Lower leg skin (tissue), 4 donors: ENCODE results near the gene WASF3. TPM values are rescaled to one million over a fixed set of nuclear protein-coding genes. Genes with fewer than 3 reads are reported as not detected.

Experiments used
- DNase-seq, 2 donors: peaks; one replicate each; pipeline ENCODE4 v3.0.0-alpha.2; 2019; ENCODE audit warnings: low spot score in 2 of 2
- H3K4me3 ChIP-seq: fragments of 200-600 bp; sonication (generic); 2 replicates; pipeline ENCODE4 v1.5.1; 2017; ENCODE audit warnings: mild to moderate bottlenecking, low read depth; ENCODE audit not compliant: poor library complexity, severe bottlenecking
- POLR2A ChIP-seq, 2 donors: fragments of 450-650 bp; IDR thresholded peaks; one replicate each; pipeline ENCODE4 v1.6.1; 2016 to 2017; ENCODE audit warnings: antibody characterized with exemption in 2 of 2, mild to moderate bottlenecking in 1 of 2, moderate library complexity in 1 of 2
- WGBS, 2 donors: methylation state at CpG; one replicate each; pipeline ENCODE4 v1.1.5; 2018; 5-methylcytosine and 5-hydroxymethylcytosine counted together
- intact Hi-C: fragments of 100-400 bp; cut with DNase I; formaldehyde crosslinking; loops from one replicate; pipeline ENCODE4 v1.15.0; 2023; ENCODE audit warnings: low total_unique reads
- total RNA-seq, 4 donors: library from RNA; depleted of rRNA; stranded (reverse); fragments of >200 nt; gene quantifications; one replicate each; pipeline ENCODE4 v1.1.0, GENCODE V29; 2016
- TF ChIP-seq, protein P1 (sequence below), 3 donors: fragments of 450-650 bp; IDR thresholded peaks; one replicate each; pipeline ENCODE4 v1.5.1; 2016; ENCODE audit warnings: antibody characterized with exemption in 3 of 3, mild to moderate bottlenecking in 3 of 3, moderate library complexity in 2 of 3

Gene WASF3
- total RNA-seq, 4 donors from 2014 or later = 3.4 to 12.8 (median 6.7) TPM

DNA sequence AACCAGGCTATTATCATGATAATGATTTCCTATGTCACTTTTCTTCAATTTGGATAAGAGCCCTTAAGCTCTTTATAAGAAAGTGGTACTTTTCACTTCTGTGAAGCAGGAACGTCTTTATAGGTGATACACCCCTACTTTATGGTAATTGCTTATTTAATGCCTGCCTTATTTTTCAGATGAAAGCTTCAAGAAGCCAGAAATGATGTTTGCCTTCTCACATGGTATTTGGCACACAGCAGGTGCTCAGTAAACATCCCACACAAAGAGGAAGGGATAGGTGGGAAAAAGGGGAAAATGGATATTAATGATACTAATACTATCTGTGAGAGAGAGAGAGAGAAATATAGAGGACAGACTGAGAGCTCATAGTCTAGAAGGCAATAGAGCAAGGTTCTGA, 29.0 kb upstream of the WASF3 start:
- 23 to 31% methylated on average over 1 of the region's 1 CpG for WGBS, 2 donors
- no peak for DNase-seq

DNA sequence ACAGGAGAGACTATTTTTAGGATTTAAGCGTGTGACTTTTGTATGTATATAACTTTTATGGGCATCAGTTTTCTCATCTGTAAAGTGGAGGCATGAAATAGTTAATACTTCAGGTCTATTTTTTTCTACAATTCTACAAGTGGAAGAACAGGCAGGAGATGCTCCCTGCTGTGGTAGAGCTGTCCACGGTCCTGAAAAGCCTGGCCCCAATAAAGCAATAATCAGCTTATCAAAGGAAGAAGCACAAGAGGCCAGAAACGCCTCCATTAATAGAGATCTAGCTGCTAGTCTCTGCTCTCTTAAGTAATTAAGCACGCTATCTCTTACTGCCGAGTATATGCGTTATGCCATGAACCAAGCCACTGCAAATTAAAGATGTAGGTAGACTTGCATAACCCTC, 28.0 kb upstream of the WASF3 start:
- 27 to 29% methylated on average over 6 of the region's 6 CpGs for WGBS, 2 donors
- TF ChIP-seq, protein P1, sequence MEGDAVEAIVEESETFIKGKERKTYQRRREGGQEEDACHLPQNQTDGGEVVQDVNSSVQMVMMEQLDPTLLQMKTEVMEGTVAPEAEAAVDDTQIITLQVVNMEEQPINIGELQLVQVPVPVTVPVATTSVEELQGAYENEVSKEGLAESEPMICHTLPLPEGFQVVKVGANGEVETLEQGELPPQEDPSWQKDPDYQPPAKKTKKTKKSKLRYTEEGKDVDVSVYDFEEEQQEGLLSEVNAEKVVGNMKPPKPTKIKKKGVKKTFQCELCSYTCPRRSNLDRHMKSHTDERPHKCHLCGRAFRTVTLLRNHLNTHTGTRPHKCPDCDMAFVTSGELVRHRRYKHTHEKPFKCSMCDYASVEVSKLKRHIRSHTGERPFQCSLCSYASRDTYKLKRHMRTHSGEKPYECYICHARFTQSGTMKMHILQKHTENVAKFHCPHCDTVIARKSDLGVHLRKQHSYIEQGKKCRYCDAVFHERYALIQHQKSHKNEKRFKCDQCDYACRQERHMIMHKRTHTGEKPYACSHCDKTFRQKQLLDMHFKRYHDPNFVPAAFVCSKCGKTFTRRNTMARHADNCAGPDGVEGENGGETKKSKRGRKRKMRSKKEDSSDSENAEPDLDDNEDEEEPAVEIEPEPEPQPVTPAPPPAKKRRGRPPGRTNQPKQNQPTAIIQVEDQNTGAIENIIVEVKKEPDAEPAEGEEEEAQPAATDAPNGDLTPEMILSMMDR (IDR thresholded peaks at IDR 0.05) = no peak
- TF ChIP-seq POLR2A (IDR thresholded peaks at IDR 0.05) = no peak
- no peak overlapping the region for H3K4me3 ChIP-seq
- intact Hi-C loops = no loop called here
- no peak for DNase-seq

More for the DNA sequence above, 29.0 kb upstream of the WASF3 start:
- intact Hi-C loops = no loop called here
- no peak overlapping the region for H3K4me3 ChIP-seq
- no peak for TF ChIP-seq POLR2A (IDR thresholded peaks at IDR 0.05)
- TF ChIP-seq, protein P1 (IDR thresholded peaks at IDR 0.05) = no peak

DNA sequence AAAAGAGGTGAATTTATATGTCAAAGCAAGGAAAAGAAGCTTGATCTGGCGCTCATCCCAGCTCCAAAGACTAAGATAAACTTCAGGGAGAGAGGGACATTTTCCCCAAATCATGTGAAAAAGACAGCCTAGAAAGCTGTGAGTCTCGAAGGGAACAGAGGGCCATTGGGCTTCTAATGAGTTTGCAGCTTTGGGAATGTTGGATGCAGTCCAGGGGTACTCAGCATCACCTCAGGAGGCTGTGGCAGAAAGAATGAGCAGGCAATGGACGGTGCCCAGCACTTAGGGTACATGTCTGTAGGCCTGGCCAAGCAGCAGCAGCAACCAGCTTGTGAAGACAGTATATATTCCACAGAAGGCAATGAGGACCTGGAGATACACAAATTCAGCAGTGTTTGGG, 25.7 kb upstream of the WASF3 start:
- WGBS, 2 donors = 60 to 66% methylated on average over 3 of the region's 3 CpGs
- TF ChIP-seq, protein P1 (IDR thresholded peaks at IDR 0.05) = no peak
- TF ChIP-seq POLR2A (IDR thresholded peaks at IDR 0.05) = no peak
- no peak for DNase-seq
- no peak overlapping the region for H3K4me3 ChIP-seq
- intact Hi-C loops = no loop called here

- 84% methylated on average over 9 of the region's 9 CpGs for WGBS, 2 donors
- no peak overlapping the region for H3K4me3 ChIP-seq
- no peak for DNase-seq
- TF ChIP-seq POLR2A (IDR thresholded peaks at IDR 0.05) = no peak
- TF ChIP-seq, protein P1 (IDR thresholded peaks at IDR 0.05) = no peak
- intact Hi-C loops = no loop called here
These were observed 23.3 kb upstream of the WASF3 start for GRCh38 chr13:26534036-26534726.

DNA sequence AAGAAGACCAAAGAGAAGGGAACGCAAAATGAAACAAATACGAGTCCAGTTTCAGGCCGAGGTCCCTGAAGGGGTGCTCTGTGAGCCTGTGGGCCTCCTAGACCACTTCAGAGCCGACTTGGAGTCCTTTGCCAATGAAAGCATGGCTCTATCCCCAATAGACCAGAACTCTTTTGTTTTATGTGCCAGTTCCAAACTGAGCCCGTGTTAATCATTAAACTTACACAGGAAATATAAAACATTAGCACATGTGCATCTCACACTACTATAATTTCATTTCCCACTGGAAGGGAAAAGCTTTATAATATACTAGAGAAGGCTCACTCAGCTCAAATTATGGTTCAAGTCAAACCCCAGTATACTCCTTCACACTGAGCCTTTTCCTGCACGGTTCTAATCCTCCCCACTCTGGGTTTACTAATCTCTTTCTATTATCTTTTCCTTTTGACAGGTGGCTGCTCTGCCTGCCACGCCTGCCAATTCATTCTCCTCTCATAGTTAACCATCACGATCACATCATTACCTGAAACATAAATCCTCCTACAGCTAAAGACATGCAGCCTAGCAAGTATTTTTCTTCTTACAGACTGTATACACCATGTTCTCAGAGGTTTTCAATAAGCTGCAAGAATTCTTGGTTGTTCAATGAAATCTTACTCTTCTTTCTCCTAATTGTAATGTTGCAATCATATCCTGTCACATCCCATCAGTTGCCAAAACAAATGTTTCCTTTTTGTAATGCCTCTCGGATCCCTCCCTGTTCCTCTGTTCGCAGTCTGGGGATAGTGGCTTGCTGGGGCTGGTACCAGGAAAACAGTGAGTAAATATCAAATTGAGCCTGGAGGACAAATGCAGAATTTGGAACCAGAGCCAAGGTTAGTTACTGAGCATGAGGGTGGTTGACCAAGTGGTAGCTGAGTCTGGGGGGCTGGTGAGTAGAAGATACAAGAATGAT, 18.8 kb upstream of the WASF3 start:
- 38% methylated on average over 10 of the region's 10 CpGs for WGBS, 2 donors
- DNase-seq = no peak
- intact Hi-C loops = no loop called here
- no peak overlapping the region for H3K4me3 ChIP-seq
- TF ChIP-seq POLR2A (IDR thresholded peaks at IDR 0.05) = no peak
- TF ChIP-seq, protein P1 (IDR thresholded peaks at IDR 0.05) = no peak
